COLO668 (cell line): ENCODE results near the gene TXNRD3.
A peak's percentile ranks its signal among the peaks of the same experiment; 100 is the strongest.

Experiments used
- DNase-seq: peaks from one replicate; lab custom pipeline; 2025; ENCODE audit not compliant: unreplicated experiment; lab: John Stamatoyannopoulos, UW

Gene TXNRD3

DNA sequence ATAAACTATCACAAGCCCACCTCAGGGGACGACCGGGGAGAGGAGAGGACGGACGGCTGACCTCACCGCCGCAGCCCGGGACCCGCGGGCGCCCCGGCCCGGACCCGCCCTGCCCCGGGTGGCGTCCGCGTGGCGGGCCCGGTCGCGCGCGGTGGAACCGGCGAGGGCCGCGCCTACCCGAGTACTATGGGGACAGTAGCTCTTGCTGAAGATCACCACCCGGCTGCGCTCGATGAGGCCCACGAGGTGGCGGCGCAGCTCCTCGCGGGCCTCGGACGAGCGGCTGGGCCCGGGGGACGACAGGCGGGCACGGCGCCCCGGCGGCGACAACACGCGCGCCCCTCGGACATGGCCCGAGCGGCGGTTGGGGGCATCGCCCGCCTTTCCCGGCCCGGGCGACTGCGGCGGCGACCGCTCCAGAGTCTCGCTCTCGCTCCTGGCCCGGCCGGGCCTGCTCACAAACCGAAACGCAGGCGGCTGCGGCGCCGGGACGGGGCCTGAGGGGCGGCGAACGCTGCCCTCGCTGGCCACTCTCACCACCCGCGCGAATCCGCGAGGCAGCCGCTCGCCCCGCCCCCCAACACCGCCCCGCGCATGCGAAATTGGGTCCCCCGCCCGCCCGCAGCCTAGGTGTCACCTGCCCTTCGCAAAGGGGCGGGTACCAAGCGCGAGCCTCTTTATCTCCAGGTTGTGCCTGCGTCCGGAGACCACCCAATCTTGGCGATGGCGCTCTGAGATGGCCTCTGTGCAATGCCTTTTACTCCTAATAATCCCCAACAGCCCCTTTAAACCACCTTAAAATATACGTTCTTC, at the start of gene TXNRD3:
TXNRD3 (minus strand) TSS at position 554 of the 813 bp plus-strand sequence.
- peak; percentile 82 for DNase-seq

GRCh38 chr3:126703512-126704493, 48.9 kb upstream of the TXNRD3 start, which contains the start of gene CHCHD6:
Gene CHCHD6, plus strand, starts transcription at chr3:126704240. Its CDS starts 73 bp downstream, at chr3:126704313.
- DNase-seq, result peak; percentile 89

DNA sequence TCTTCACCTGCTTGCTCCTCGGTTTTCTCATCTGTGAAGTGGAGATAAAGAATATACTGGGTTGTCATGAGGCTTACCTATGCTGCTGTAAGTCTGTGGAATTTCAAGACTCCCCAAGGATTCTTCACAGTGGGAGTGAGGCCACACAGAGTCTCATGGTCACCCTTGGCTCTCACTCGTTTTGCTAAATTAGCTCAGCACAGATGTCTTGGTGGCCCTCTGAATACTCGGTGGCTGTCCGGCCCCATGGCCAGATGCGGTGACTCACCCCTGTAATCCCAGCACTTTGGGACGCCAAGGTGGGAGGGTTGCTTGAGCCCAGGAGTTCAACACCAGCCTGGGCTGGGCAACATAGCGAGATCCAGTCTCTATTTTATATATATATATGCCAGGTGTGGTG, 44.1 kb upstream of the TXNRD3 start:
- no peak for DNase-seq

DNA sequence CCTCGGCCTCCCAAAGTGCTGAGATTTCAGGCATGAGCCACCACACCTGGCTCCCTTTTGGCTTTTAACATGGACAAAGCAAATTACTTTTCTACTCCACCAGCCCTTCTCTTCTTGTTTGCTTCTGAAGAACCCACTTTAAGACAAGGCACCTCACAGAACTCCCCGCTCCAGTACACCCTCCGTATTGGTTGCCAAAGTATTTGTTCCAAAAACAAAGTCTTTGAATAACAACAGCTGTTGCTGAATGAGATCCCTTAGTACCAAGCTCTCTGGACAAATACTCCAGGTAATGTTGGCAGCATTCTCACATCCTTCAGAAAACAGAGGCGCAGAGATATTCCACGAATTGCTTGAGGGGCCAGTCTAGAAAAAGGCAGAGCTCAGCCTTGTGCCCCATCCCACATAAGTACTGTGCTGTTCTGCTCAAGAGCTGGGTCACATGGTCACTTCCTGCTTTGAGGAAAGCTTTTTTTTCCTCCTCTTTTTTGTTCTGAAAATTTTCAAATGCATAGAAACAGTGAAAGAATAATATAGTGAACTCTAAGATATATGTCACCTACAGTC, 41.9 kb upstream of the TXNRD3 start:
- no peak for DNase-seq

GRCh38 chr3:126693921-126694320, 39.0 kb upstream of the TXNRD3 start:
- DNase-seq, result no peak

DNA sequence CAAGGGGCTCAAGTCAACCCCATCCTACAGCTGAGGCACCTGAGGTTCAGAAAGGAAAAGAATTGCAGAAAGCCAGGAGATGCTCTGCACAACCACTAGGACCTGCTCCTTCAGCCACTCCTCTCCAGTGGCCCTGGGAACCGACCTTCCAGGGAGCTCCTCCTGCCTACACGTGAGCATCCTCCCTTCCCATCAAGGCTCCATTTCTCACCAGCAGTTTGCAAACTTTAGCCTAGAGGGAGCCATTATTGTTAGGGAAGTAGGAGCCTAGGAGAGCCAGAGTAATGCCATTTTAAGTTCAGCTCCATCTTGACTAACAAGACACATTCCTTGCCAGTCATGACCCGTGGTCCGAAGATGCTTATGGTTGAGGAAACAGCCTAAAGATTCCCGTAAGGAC, 37.9 kb upstream of the TXNRD3 start:
- DNase-seq, result no peak

DNA sequence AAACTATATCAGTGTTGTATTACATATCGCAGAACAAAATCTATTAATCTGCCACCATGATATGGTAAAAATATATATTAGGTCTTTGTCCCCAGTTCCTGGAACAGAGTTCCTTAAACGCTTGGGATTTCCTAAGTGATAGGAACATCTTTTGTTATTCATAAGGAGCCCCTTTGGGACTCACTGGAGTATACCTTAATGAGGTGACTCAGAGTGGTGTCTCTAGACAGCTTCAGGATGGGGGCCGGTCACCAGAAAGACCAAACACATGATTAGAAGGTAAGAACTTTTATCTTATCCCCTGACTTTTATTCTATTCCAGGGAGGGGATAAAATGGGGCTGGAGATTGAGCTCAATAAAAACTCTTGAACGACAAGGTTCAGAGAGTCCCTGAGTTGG, 36.8 kb upstream of the TXNRD3 start:
- DNase-seq, result no peak

- DNase-seq, result no peak
Observed at GRCh38 chr3:126685493-126685892, 30.6 kb upstream of the TXNRD3 start.

- no peak for DNase-seq
Observed at GRCh38 chr3:126685021-126685420, 30.1 kb upstream of the TXNRD3 start.

DNA sequence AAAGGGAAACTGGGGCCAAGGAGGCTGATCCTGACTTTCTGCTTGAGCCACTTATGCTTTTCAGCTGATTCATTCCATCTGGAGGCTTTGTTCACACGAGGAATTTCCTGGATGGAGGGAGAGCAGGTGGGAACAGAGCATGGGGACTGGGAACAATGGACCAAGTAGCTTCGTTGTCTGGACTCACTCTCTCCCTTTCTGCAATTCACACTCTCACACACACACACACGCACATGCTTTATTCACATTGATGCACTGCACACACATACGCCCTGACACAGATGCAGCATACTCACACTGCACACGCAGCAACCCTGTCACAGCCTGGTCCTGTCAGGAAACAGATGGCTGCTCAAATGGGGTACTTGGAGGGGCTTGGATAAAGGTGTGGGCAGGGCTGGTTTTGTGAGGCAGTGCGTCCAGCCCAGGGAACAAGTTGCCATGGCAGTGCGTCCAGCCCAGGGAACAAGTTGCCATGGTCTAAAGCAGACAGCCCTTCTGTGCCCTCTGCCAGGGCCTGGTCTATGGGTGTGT, 29.4 kb upstream of the TXNRD3 start:
- DNase-seq, result no peak

- no peak for DNase-seq
Observed at GRCh38 chr3:126683069-126683468, 28.1 kb upstream of the TXNRD3 start.

GRCh38 chr3:126682009-126682408, 27.1 kb upstream of the TXNRD3 start:
- no peak for DNase-seq

GRCh38 chr3:126680667-126681055, 25.7 kb upstream of the TXNRD3 start:
- no peak for DNase-seq

- no peak for DNase-seq
Observed at GRCh38 chr3:126679831-126680666, 25.1 kb upstream of the TXNRD3 start.

- DNase-seq, result peak; percentile 72
Observed at GRCh38 chr3:126679318-126679751, 24.4 kb upstream of the TXNRD3 start.

GRCh38 chr3:126678693-126679317, 23.9 kb upstream of the TXNRD3 start:
- peak; percentile 41 for DNase-seq

DNA sequence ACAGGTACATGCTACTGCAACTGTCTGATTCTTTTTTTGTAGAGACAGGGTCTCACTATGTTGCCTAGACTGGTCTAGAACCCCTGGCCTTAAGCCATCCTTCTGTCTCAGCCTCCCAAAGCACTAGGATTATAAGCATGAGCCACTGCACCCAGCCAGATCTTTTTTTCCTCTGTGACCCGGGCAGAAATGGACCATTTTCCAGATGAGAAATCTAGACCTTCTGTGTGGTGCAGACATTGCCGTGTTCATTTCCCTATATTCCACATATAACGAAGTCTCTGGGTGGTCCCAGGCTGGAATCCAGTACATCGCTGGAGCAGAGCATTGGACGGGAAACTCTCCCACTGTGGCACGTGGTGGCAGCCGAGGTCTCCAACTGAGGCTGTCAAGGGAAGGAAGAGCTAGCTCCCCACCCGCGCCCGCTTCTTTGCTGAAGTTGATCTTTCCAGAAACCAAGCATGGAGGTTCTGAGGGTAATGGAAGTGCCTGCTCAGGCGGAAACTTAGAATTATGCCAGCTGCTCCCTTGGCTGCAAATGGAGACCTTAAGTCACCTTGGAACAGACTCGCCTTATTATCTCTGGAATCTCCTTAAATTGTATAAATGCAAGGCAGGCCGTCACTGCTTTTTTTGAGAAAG, 23.1 kb upstream of the TXNRD3 start:
- no peak for DNase-seq

GRCh38 chr3:126676919-126677705, 22.2 kb upstream of the TXNRD3 start:
- DNase-seq, result no peak
